Measurements from ENCODE around the gene MRRF. TPM values are rescaled to one million over a fixed set of nuclear protein-coding genes. Genes with fewer than 3 reads are reported as not detected.

The MRRF gene
- total RNA-seq, 3 donors from 2014 or later (not counting 1 experiment from before 2014, with no cell fraction given) = 17.7 to 29.9 (median 21.3) TPM

GRCh38 chr9:122218935-122219855 is 45.5 kb upstream of the MRRF start:
- DNase-seq (peak in 1 of 2 donors; percentile 11), ATAC-seq (no peak)
- H3K9me3 ChIP-seq (ENCODE audit: control insufficient read depth, insufficient read depth, low read length) = no peaks in the 10 kb centered on the region
- TF ChIP-seq CTCF (IDR thresholded peaks at IDR 0.05) = no peak
- peaks cover 20% of the 10 kb centered on the region for H3K4me1 ChIP-seq (ENCODE audit: control insufficient read depth, insufficient read depth, low read length)
- peaks cover 22 to 24% of the 10 kb centered on the region in 2 donors for H3K4me1 Mint-ChIP-seq
- peaks cover 36% of the 10 kb centered on the region for H3K27me3 ChIP-seq (ENCODE audit: control insufficient read depth, insufficient read depth, low read length)
- intact Hi-C loops (cut with micrococcal nuclease) = no loop called here
- H3K27ac ChIP-seq (ENCODE audit: low read length) = no peak overlapping the region
- H3K9me3 Mint-ChIP-seq = no peaks in the 10 kb centered on the region
- WGBS (ENCODE audit: insufficient coverage) = under 1% methylated on average over 57 of the region's 59 CpGs
- H3K36me3 Mint-ChIP-seq = no peaks in the 10 kb centered on the region
- no peak overlapping the region for H3K27ac Mint-ChIP-seq
- H3K36me3 ChIP-seq (ENCODE audit: control insufficient read depth, insufficient read depth, low read length) = no peaks in the 10 kb centered on the region
- peaks cover 79 to 84% of the 10 kb centered on the region in 2 donors for H3K27me3 Mint-ChIP-seq (ENCODE audit: low read depth in 2 of 2)
- H3K4me3 Mint-ChIP-seq = peak overlapping the region; percentile 55
- no peak overlapping the region for H3K4me3 ChIP-seq (ENCODE audit: low read length)

- no peak overlapping the region for H3K4me3 ChIP-seq (ENCODE audit: low read length)
- H3K4me1 Mint-ChIP-seq = peaks cover 18 to 25% of the 10 kb centered on the region in 2 donors
- intact Hi-C loops (cut with micrococcal nuclease) = no loop called here
These were observed 44.6 kb upstream of the MRRF start for GRCh38 chr9:122219856-122220672.

GRCh38 chr9:122220673-122221182 is 44.0 kb upstream of the MRRF start:
- DNase-seq (no peak), ATAC-seq (no peak)
- no peak overlapping the region for H3K27ac ChIP-seq (ENCODE audit: low read length)
- Mint-ChIP-seq H3K27ac (no peak overlapping the region), H3K36me3 (no peaks in the 10 kb centered on the region), H3K4me1 (peaks cover 18 to 25% of the 10 kb centered on the region in 2 donors), H3K9me3 (no peaks in the 10 kb centered on the region), H3K4me3 (no peak overlapping the region), H3K27me3 (ENCODE audit: low read depth in 2 of 2) (peaks cover 72 to 84% of the 10 kb centered on the region in 2 donors)
- no peak for TF ChIP-seq CTCF (IDR thresholded peaks at IDR 0.05)
- peaks cover 32% of the 10 kb centered on the region for H3K27me3 ChIP-seq (ENCODE audit: control insufficient read depth, insufficient read depth, low read length)
- intact Hi-C loops (cut with micrococcal nuclease) = no loop called here
- H3K4me3 ChIP-seq (ENCODE audit: low read length) = no peak overlapping the region
- 64% methylated on average over 16 of the region's 18 CpGs for WGBS (ENCODE audit: insufficient coverage)
- H3K4me1 ChIP-seq (ENCODE audit: control insufficient read depth, insufficient read depth, low read length) = peaks cover 18% of the 10 kb centered on the region
- no peaks in the 10 kb centered on the region for H3K9me3 ChIP-seq (ENCODE audit: control insufficient read depth, insufficient read depth, low read length)
- H3K36me3 ChIP-seq (ENCODE audit: control insufficient read depth, insufficient read depth, low read length) = no peaks in the 10 kb centered on the region

More at GRCh38 chr9:122219856-122220672, 44.6 kb upstream of the MRRF start:
- WGBS (ENCODE audit: insufficient coverage) = 41% methylated on average over 57 of the region's 57 CpGs
- H3K9me3 Mint-ChIP-seq = no peaks in the 10 kb centered on the region
- ATAC-seq (no peak), DNase-seq (no peak)
- H3K36me3 Mint-ChIP-seq = no peaks in the 10 kb centered on the region
- TF ChIP-seq CTCF (IDR thresholded peaks at IDR 0.05) = no peak
- peaks cover 77 to 84% of the 10 kb centered on the region in 2 donors for H3K27me3 Mint-ChIP-seq (ENCODE audit: low read depth in 2 of 2)
- H3K27ac ChIP-seq (ENCODE audit: low read length) = no peak overlapping the region
- H3K36me3 ChIP-seq (ENCODE audit: control insufficient read depth, insufficient read depth, low read length) = no peaks in the 10 kb centered on the region
- no peaks in the 10 kb centered on the region for H3K9me3 ChIP-seq (ENCODE audit: control insufficient read depth, insufficient read depth, low read length)
- peaks cover 18% of the 10 kb centered on the region for H3K4me1 ChIP-seq (ENCODE audit: control insufficient read depth, insufficient read depth, low read length)
- peaks cover 32% of the 10 kb centered on the region for H3K27me3 ChIP-seq (ENCODE audit: control insufficient read depth, insufficient read depth, low read length)
- H3K27ac Mint-ChIP-seq = no peak overlapping the region
- no peak overlapping the region for H3K4me3 Mint-ChIP-seq

Measured in natural killer cell (primary cell).